Transverse colon (tissue), 4 donors: Measurements from ENCODE around the gene UNC80.

Source experiments
- CTCF ChIP-seq, 5 experiments: fragments of 200-600 bp in 3 of 5; fragments of 450-650 bp in 2 of 5; sonication (generic) in 3 of 5; IDR thresholded peaks; 1 replicate in 2 of 5; 2 replicates in 3 of 5; pipeline ENCODE4 v1.5.1; 2016 to 2017; ENCODE audit warnings: antibody characterized with exemption in 5 of 5, inconsistent platforms in 3 of 5, mild to moderate bottlenecking in 2 of 5, moderate library complexity in 1 of 5
- POLR2AphosphoS5 ChIP-seq, 3 donors: sonication (generic); formaldehyde crosslinking; IDR thresholded peaks; one replicate each; pipeline ENCODE4 v1.6.1; 2016; ENCODE audit warnings: antibody characterized with exemption in 3 of 3

- TF ChIP-seq CTCF (IDR thresholded peaks at IDR 0.05) (no peak), POLR2AphosphoS5 (IDR thresholded peaks at IDR 0.05) (no peak)
These were observed 10.1 kb upstream of the UNC80 start for GRCh38 chr2:209761566-209761965.
